ENCODE measurements around the gene CCDC9B.

CCDC9B gene

GRCh38 chr15:40329804-40330203 is 10.9 kb downstream of the CCDC9B start:
- no peak for DNase-seq (ENCODE audit: low spot score)

- no peak for DNase-seq (ENCODE audit: low spot score)
These were observed 12.0 kb downstream of the CCDC9B start for GRCh38 chr15:40328751-40329150.

GRCh38 chr15:40328176-40328575 is 12.6 kb downstream of the CCDC9B start:
- no peak for DNase-seq (ENCODE audit: low spot score)

- DNase-seq (ENCODE audit: low spot score) = no peak
These were observed 13.3 kb downstream of the CCDC9B start for GRCh38 chr15:40327457-40327856.

GRCh38 chr15:40325700-40326099 is 15.0 kb downstream of the CCDC9B start:
- DNase-seq (ENCODE audit: low spot score) = no peak

GRCh38 chr15:40325188-40325587 is 15.6 kb downstream of the CCDC9B start:
- DNase-seq (ENCODE audit: low spot score) = no peak

GRCh38 chr15:40323953-40324937 is 16.5 kb downstream of the CCDC9B start:
- peak; percentile 34 for DNase-seq (ENCODE audit: low spot score)

- DNase-seq (ENCODE audit: low spot score) = peak; percentile 95
These were observed 17.3 kb downstream of the CCDC9B start, which contains the start of gene INAFM2 for GRCh38 chr15:40323239-40323952. Gene INAFM2 (plus strand): TSS chr15:40323692. CDS start chr15:40324056, 364 bp downstream.

- DNase-seq (ENCODE audit: low spot score) = no peak
These were observed 18.1 kb downstream of the CCDC9B start for GRCh38 chr15:40322531-40323238.

GRCh38 chr15:40320931-40321371 is 19.8 kb downstream of the CCDC9B start:
- DNase-seq (ENCODE audit: low spot score) = peak; percentile 78

GRCh38 chr15:40320409-40320808 is 20.3 kb downstream of the CCDC9B start:
- no peak for DNase-seq (ENCODE audit: low spot score)

GRCh38 chr15:40317580-40317979 is 23.2 kb downstream of the CCDC9B start:
- no peak for DNase-seq (ENCODE audit: low spot score)

- no peak for DNase-seq (ENCODE audit: low spot score)
These were observed 23.8 kb downstream of the CCDC9B start for GRCh38 chr15:40316931-40317330.

GRCh38 chr15:40314723-40315276 is 25.9 kb downstream of the CCDC9B start:
- no peak for DNase-seq (ENCODE audit: low spot score)

- DNase-seq (ENCODE audit: low spot score) = no peak
These were observed 27.0 kb downstream of the CCDC9B start for GRCh38 chr15:40313531-40314398.

GRCh38 chr15:40312370-40313158 is 28.2 kb downstream of the CCDC9B start:
- no peak for DNase-seq (ENCODE audit: low spot score)

GRCh38 chr15:40310993-40311392 is 29.7 kb downstream of the CCDC9B start:
- DNase-seq (ENCODE audit: low spot score) = no peak

GRCh38 chr15:40310001-40310959 is 30.5 kb downstream of the CCDC9B start:
- DNase-seq (ENCODE audit: low spot score) = peak; percentile 59

- DNase-seq (ENCODE audit: low spot score) = no peak
These were observed 31.3 kb downstream of the CCDC9B start for GRCh38 chr15:40309344-40309862.

Data from germinal center (tissue), 1 donor.